PC-9 (cell line): Measurements from ENCODE around the gene LEP.

Experiments
- CTCF ChIP-seq: fragments of 200-600 bp; sonication (generic); conservative IDR thresholded peaks from 2 replicates; pipeline ENCODE4 v1.6.1; 2017; ENCODE audit warnings: mixed run types, antibody characterized with exemption, mild to moderate bottlenecking, moderate library complexity
- EZH2 ChIP-seq: fragments of 200-600 bp; sonication (generic); IDR thresholded peaks from 2 replicates; pipeline ENCODE4 v1.8.0; 2017; ENCODE audit warnings: antibody characterized with exemption, low read depth

DNA sequence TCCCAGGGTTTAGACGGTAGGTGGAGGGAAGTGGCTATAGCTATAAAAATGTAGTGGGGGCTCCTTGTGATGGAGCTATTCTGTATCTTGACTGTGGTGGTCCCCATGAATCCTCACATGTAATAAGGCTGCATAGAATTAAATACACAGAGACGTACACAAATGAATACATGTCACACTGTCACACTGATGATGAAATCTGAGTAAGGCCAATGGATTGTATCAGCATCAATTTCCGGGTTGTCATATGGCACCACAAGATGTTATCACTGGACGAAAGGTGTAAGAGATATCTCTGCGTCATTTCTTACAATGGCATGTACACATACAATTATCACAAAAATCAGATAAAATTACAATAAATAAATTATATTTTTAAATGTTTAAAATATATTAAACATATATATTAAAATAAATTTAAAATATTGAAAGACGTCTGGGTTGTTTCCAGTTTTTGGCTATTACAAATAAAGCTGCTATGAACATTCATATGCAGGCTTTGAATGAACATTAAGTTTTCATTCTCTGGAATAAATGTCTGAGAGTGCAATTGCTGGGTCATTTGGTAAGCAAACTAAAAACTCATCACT lies 38.1 kb downstream of the LEP start:
- TF ChIP-seq CTCF = no peak
- no peak for TF ChIP-seq EZH2
